PC-9 (cell line): ENCODE results near the gene TBC1D3I.

Source experiments
- EZH2 ChIP-seq: fragments of 200-600 bp; sonication (generic); IDR thresholded peaks from 2 replicates; pipeline ENCODE4 v1.8.0; 2017; ENCODE audit warnings: antibody characterized with exemption, low read depth
- TF ChIP-seq, protein P1 (sequence below): fragments of 200-600 bp; sonication (generic); conservative IDR thresholded peaks from 2 replicates; pipeline ENCODE4 v1.6.1; 2017; ENCODE audit warnings: mixed run types, antibody characterized with exemption, mild to moderate bottlenecking, moderate library complexity

DNA sequence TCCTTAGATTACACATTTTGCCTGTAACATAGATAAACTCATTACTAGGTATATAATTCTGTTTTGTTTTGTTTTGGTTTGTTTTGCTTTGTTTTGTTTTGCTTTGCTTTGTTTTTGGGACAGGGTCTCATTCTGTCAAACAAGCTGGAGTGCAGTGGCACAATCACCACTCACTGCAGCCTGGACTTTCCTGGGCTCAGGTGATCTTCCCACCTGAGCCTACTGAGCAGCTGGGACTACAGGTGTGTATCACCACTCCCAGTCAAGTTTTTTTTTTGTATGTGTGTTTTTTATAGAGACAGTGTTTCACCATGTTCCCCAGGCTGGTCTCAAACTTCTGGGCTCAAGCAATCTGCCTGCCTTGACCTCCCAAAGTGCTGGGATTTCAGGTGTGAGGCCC is 54.8 kb downstream of the TBC1D3I start:
- TF ChIP-seq, protein P1, sequence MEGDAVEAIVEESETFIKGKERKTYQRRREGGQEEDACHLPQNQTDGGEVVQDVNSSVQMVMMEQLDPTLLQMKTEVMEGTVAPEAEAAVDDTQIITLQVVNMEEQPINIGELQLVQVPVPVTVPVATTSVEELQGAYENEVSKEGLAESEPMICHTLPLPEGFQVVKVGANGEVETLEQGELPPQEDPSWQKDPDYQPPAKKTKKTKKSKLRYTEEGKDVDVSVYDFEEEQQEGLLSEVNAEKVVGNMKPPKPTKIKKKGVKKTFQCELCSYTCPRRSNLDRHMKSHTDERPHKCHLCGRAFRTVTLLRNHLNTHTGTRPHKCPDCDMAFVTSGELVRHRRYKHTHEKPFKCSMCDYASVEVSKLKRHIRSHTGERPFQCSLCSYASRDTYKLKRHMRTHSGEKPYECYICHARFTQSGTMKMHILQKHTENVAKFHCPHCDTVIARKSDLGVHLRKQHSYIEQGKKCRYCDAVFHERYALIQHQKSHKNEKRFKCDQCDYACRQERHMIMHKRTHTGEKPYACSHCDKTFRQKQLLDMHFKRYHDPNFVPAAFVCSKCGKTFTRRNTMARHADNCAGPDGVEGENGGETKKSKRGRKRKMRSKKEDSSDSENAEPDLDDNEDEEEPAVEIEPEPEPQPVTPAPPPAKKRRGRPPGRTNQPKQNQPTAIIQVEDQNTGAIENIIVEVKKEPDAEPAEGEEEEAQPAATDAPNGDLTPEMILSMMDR: no peak
- no peak for TF ChIP-seq EZH2
